Ishikawa (cell line): ENCODE data around the gene RAD51B.

Experiments
- CEBPB ChIP-seq: IDR thresholded peaks from 2 replicates; pipeline ENCODE4 v1.6.1; 2012
- CREB1 ChIP-seq: IDR thresholded peaks from 2 replicates; pipeline ENCODE4 v1.6.1; 2012; ENCODE audit warnings: low read depth
- EGR1 ChIP-seq: IDR thresholded peaks from 2 replicates; pipeline ENCODE4 v1.6.1; 2012
- EP300 ChIP-seq: IDR thresholded peaks from 2 replicates; pipeline ENCODE4 v1.6.1; 2012; ENCODE audit warnings: borderline replicate concordance
- FOXM1 ChIP-seq: IDR thresholded peaks from 2 replicates; pipeline ENCODE4 v1.6.1; 2012; ENCODE audit warnings: low read depth, borderline replicate concordance
- MAX ChIP-seq: IDR thresholded peaks from 2 replicates; pipeline ENCODE4 v1.6.1; 2012
- NFIC ChIP-seq: IDR thresholded peaks from 2 replicates; pipeline ENCODE4 v1.6.1; 2012
- RAD21 ChIP-seq: IDR thresholded peaks from 2 replicates; pipeline ENCODE4 v1.6.1; 2012; ENCODE audit warnings: low read depth
- REST ChIP-seq: IDR thresholded peaks from 2 replicates; pipeline ENCODE4 v1.6.1; 2012; ENCODE audit warnings: low read depth, mild to moderate bottlenecking
- TAF1 ChIP-seq: IDR thresholded peaks from 2 replicates; pipeline ENCODE4 v1.6.1; 2012; ENCODE audit warnings: low read depth, mild to moderate bottlenecking
- TCF12 ChIP-seq: IDR thresholded peaks from 2 replicates; pipeline ENCODE4 v1.6.1; 2012; ENCODE audit warnings: low read depth
- TEAD4 ChIP-seq: IDR thresholded peaks from 2 replicates; pipeline ENCODE4 v1.6.1; 2012
- USF1 ChIP-seq: IDR thresholded peaks from 2 replicates; pipeline ENCODE4 v1.6.1; 2012
- YY1 ChIP-seq: IDR thresholded peaks from 2 replicates; pipeline ENCODE4 v1.6.1; 2012; ENCODE audit warnings: low read depth
- ZBTB7A ChIP-seq: IDR thresholded peaks from 2 replicates; pipeline ENCODE4 v1.6.1; 2012; ENCODE audit warnings: low read depth

RAD51B gene

GRCh38 chr14:68521961-68522509, 702.5 kb downstream of the RAD51B start:
- no peak for TF ChIP-seq RAD21
- TF ChIP-seq MAX, result no peak
- TF ChIP-seq TAF1, result no peak
- no peak for TF ChIP-seq EP300
- no peak for TF ChIP-seq CEBPB
- no peak for TF ChIP-seq YY1
- TF ChIP-seq FOXM1, result no peak
- TF ChIP-seq REST, result no peak
- TF ChIP-seq TEAD4, result no peak
- TF ChIP-seq NFIC, result no peak
- TF ChIP-seq CREB1, result no peak
- no peak for TF ChIP-seq ZBTB7A
- no peak for TF ChIP-seq TCF12
- no peak for TF ChIP-seq EGR1
- no peak for TF ChIP-seq USF1

- TF ChIP-seq TEAD4 (no peak), TAF1 (no peak), YY1 (no peak), MAX (no peak)
These were observed 703.1 kb downstream of the RAD51B start for GRCh38 chr14:68522510-68523325.

- TF ChIP-seq USF1 (no peak), TEAD4 (no peak), CEBPB (no peak), YY1 (no peak), EGR1 (no peak), MAX (no peak), FOXM1 (no peak), REST (no peak), CREB1 (no peak), ZBTB7A (no peak), TAF1 (no peak)
These were observed 703.7 kb downstream of the RAD51B start for GRCh38 chr14:68523326-68523610.

GRCh38 chr14:68523989-68524725, 704.6 kb downstream of the RAD51B start:
- TF ChIP-seq TAF1 (no peak), TCF12 (no peak), FOXM1 (no peak), EP300 (no peak)

GRCh38 chr14:68525516-68525915, 705.9 kb downstream of the RAD51B start:
- no peak for TF ChIP-seq TCF12
- TF ChIP-seq TEAD4, result no peak
- no peak for TF ChIP-seq YY1
- no peak for TF ChIP-seq CEBPB
- no peak for TF ChIP-seq ZBTB7A
- TF ChIP-seq FOXM1, result no peak
- TF ChIP-seq TAF1, result no peak
- TF ChIP-seq NFIC, result no peak
- no peak for TF ChIP-seq MAX
- TF ChIP-seq REST, result no peak
- TF ChIP-seq EP300, result no peak
- TF ChIP-seq EGR1, result no peak
- TF ChIP-seq RAD21, result no peak
- TF ChIP-seq CREB1, result no peak
- no peak for TF ChIP-seq USF1
